Ovary (tissue), 9 donors: ENCODE measurements around the gene CDC42BPB. TPM values are rescaled to one million over a fixed set of nuclear protein-coding genes. Genes with fewer than 3 reads are reported as not detected.

Experiments used
- DNase-seq, 5 donors: peaks; one replicate each; pipeline ENCODE4 v3.0.0-alpha.2; 2019 to 2020
- H3K27ac ChIP-seq, 2 donors: fragments of 200-600 bp; one replicate each; pipeline versions ENCODE4 v1.5.1 to v1.8.0; 2019 to 2022
- H3K27me3 ChIP-seq: fragments of 200-600 bp; one replicate; pipeline ENCODE4 v1.8.0; 2022
- H3K36me3 ChIP-seq: fragments of 200-600 bp; sonication (generic); one replicate; pipeline ENCODE4 v1.5.1; 2019
- H3K4me1 ChIP-seq: one replicate; pipeline ENCODE4 v1.8.1; 2013; ENCODE audit warnings: mild to moderate bottlenecking, moderate library complexity; ENCODE audit not compliant: insufficient read depth
- H3K4me3 ChIP-seq: fragments of 200-600 bp; sonication (generic); one replicate; pipeline ENCODE4 v1.5.1; 2017
- H3K9me3 ChIP-seq, 2 donors: fragments of 200-600 bp in 1 of 2; sonication (generic) in 1 of 2; one replicate each; pipeline versions ENCODE4 v1.5.1 to v1.8.1; 2013 to 2019; ENCODE audit warnings: mild to moderate bottlenecking in 1 of 2, moderate library complexity in 1 of 2
- CTCF ChIP-seq, 3 donors: fragments of 450-650 bp in 2 of 3; fragments of 200-600 bp in 1 of 3; IDR thresholded peaks; one replicate each; pipeline versions ENCODE4 v1.5.1 to v1.8.0; 2016 to 2022; ENCODE audit warnings: antibody characterized with exemption in 3 of 3, mild to moderate bottlenecking in 1 of 3
- EP300 ChIP-seq: sonication (generic); formaldehyde crosslinking; IDR thresholded peaks from one replicate; pipeline ENCODE4 v1.6.1; 2017; ENCODE audit warnings: antibody characterized with exemption
- POLR2A ChIP-seq: fragments of 450-650 bp; IDR thresholded peaks from one replicate; pipeline ENCODE4 v1.6.1; 2017; ENCODE audit warnings: antibody characterized with exemption, mild to moderate bottlenecking, moderate library complexity
- WGBS, 3 donors: extraction: QIAGEN DNeasy Blood & Tissue Kit in 1 of 3; methylation state at CpG; one replicate each; pipeline versions ENCODE4 v1.1.5 to v1.1.7; 2013 to 2017; 5-methylcytosine and 5-hydroxymethylcytosine counted together
- intact Hi-C, 4 donors: fragments of 100-400 bp; cut with DNase I; formaldehyde crosslinking; loops; one replicate each; pipeline versions ENCODE4 v1.11.0 to v1.15.1; 2022 to 2023
- polyA plus RNA-seq, 2 donors: library from polyadenylated mRNA; stranded (reverse); fragments of 200-250 nt in 1 of 2; fragments of 350-450 nt in 1 of 2; fragmentation: Illumina TruSeq in 1 of 2; extraction: RNeasy Lipid Tissue Mini Kit (QIAGEN cat#74804) in 1 of 2; gene quantifications; one replicate each; pipeline ENCODE4 v1.2.3, GENCODE V29; 2013 to 2014
- total RNA-seq, 7 donors: library from RNA; depleted of rRNA in 2 of 7; stranded (reverse); fragments of >200 nt in 2 of 7; fragmentation: NEBNext Ultra II Directional in 3 of 7; extraction: Animal tissue kit (Norgen Biotek cat#: 25700) in 3 of 7; gene quantifications; one replicate each; pipeline versions ENCODE4 v1.1.0 to v1.2.4, GENCODE V29; 2016 to 2023
- donor health status: DM: no; HTN: no; CAD: no; lungs with moderate emphysema.
- donor health status: DM: no; HTN: no; CAD: no.
- donor health status: Bipolar disorder and iron deficiency.
- donor health status: DM: yes; HTN: yes; CAD: no.
- donor health status: DM: no; HTN: no; CAD: no.
- donor health status: DM: yes; HTN: yes; CAD: no.

CDC42BPB gene
- total and polyA plus RNA-seq, 9 donors, result 50.0 to 103 (median 75.1) TPM

- Histone ChIP-seq H3K9me3 (no peaks in the 10 kb centered on the region), H3K27ac (no peak overlapping the region), H3K27me3 (no peaks in the 10 kb centered on the region), H3K4me3 (no peak overlapping the region), H3K36me3 (no peaks in the 10 kb centered on the region), H3K4me1 (no peaks in the 10 kb centered on the region)
- intact Hi-C loops, result no loop called here
- WGBS, 3 donors, result 80 to 85% (median 83%) methylated on average over 9 of the region's 9 CpGs
- no peak for TF ChIP-seq CTCF (IDR thresholded peaks at IDR 0.05)
- no peak for TF ChIP-seq EP300
- no peak for DNase-seq
Observed at GRCh38 chr14:102948698-102949061, 108.7 kb downstream of the CDC42BPB start.

GRCh38 chr14:102947321-102948103 lies 109.8 kb downstream of the CDC42BPB start:
- no peak for DNase-seq
- TF ChIP-seq CTCF (IDR thresholded peaks at IDR 0.05), result no peak
- no peak for TF ChIP-seq POLR2A
- no peak for TF ChIP-seq EP300
- Histone ChIP-seq H3K9me3 (no peaks in the 10 kb centered on the region), H3K27me3 (no peaks in the 10 kb centered on the region), H3K27ac (no peak overlapping the region), H3K36me3 (no peaks in the 10 kb centered on the region), H3K4me1 (no peaks in the 10 kb centered on the region), H3K4me3 (no peak overlapping the region)
- 87 to 90% (median 89%) methylated on average over 26 to 27 of the region's 27 CpGs for WGBS, 3 donors
- intact Hi-C loops, result no loop called here

DNA sequence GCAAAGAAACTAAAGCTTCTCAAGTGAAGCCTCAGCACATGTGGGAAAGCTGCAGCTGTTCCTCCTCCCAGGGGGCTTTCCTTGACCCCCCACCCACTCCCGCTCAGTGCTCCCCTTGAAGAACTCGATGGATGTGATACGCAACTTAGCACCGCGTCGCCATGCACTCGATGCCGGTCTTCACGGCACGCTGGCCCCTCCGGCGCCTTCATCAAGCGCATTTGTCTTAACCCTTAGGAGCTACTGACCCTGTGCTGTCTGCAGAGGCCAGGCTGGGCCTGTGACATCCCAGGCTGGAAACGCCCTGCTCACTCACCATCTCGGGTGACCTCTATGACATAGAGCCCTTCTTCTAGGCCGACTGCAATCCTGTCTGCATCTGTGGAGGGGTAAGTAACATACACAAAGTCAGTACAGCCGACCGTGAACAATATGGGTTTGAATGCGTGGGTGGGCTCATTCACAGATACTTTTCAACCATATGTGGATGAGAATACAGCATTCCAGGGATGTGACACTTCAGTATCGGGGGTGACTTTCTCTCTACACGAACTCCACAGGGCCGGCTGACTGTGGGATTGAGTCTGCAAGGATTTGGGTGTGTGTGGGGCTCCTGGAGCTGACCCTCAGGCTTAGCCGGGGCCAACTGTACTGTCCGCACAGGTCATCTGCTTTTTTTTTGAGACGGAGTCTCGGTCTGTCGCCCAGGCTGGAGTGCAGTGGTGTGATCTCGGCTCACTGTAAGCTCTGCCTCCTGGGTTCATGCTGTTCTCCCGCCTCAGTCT lies 111.8 kb downstream of the CDC42BPB start:
- Histone ChIP-seq H3K27me3 (no peaks in the 10 kb centered on the region), H3K27ac (no peak overlapping the region), H3K9me3 (no peaks in the 10 kb centered on the region), H3K36me3 (no peaks in the 10 kb centered on the region), H3K4me1 (no peaks in the 10 kb centered on the region), H3K4me3 (no peak overlapping the region)
- TF ChIP-seq POLR2A, result no peak
- no peak for TF ChIP-seq CTCF (IDR thresholded peaks at IDR 0.05)
- no peak for TF ChIP-seq EP300
- intact Hi-C loops, result no loop called here
- WGBS, 3 donors, result 82 to 91% (median 87%) methylated on average over 29 of the region's 29 CpGs
- DNase-seq, result no peak

GRCh38 chr14:102944448-102945330 lies 112.7 kb downstream of the CDC42BPB start:
- H3K9me3 ChIP-seq, result no peaks in the 10 kb centered on the region
- H3K4me1 ChIP-seq, result no peaks in the 10 kb centered on the region
- H3K27me3 ChIP-seq, result no peaks in the 10 kb centered on the region
- TF ChIP-seq POLR2A (no peak), EP300 (no peak), CTCF (IDR thresholded peaks at IDR 0.05) (no peak)
- no peak for DNase-seq
- H3K36me3 ChIP-seq, result no peaks in the 10 kb centered on the region
- intact Hi-C loops, result no loop called here
- H3K4me3 ChIP-seq, result no peak overlapping the region
- H3K27ac ChIP-seq, result no peak overlapping the region
- WGBS, 3 donors, result 91 to 92% (median 92%) methylated on average over 32 to 36 of the region's 36 CpGs
